GM06990 (cell line): ENCODE measurements around the gene DLG2.

ENCODE experiments used
- DNase-seq: peaks from one replicate; pipeline ENCODE4 v3.0.0-alpha.2; 2011; ENCODE audit not compliant: insufficient read length; ENCODE audit errors: extremely low read depth
- H3K27me3 ChIP-seq: replicated peaks from 2 replicates; pipeline ENCODE4 v1.6.0; 2011; ENCODE audit warnings: low read length; ENCODE audit not compliant: control insufficient read depth, insufficient read depth
- H3K36me3 ChIP-seq: 2 replicates; pipeline ENCODE4 v1.5.1; 2011; ENCODE audit warnings: low read length; ENCODE audit not compliant: control insufficient read depth, insufficient read depth
- H3K4me3 ChIP-seq: replicated peaks from 2 replicates; pipeline ENCODE4 v1.5.1; 2011; ENCODE audit warnings: low read depth, mild to moderate bottlenecking, control low read depth, low read length
- TF ChIP-seq, protein P1 (sequence below): IDR thresholded peaks from 2 replicates; pipeline ENCODE4 v1.5.1; 2011; ENCODE audit warnings: low read length, control low read depth, mild to moderate bottlenecking, inconsistent platforms; ENCODE audit not compliant: insufficient read depth, poor library complexity, severe bottlenecking

DLG2 gene

DNA sequence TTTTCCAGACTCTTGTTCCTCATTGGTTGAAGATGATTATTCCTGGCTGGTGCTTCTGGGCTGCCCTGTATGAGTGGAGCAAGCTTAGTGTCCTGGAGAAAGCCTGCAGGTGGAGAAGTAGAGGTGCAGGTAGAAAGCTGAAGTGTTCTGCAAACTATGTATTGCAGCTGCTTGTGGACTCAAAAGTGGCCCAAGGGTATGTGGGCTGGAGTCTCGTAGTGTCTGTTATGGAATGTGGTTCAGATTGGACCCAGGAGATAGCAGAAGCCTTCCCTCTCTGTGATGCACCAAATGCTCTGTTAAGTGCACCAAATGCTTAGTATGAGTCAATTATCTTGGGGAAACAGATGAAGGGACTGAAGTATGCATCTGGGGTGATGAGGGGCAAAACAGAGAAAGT, 2218.2 kb downstream of the DLG2 start:
- DNase-seq: no peak
- no peak overlapping the region for H3K4me3 ChIP-seq
- H3K27me3 ChIP-seq: no peaks in the 10 kb centered on the region
- H3K36me3 ChIP-seq: no peaks in the 10 kb centered on the region
- TF ChIP-seq, protein P1, sequence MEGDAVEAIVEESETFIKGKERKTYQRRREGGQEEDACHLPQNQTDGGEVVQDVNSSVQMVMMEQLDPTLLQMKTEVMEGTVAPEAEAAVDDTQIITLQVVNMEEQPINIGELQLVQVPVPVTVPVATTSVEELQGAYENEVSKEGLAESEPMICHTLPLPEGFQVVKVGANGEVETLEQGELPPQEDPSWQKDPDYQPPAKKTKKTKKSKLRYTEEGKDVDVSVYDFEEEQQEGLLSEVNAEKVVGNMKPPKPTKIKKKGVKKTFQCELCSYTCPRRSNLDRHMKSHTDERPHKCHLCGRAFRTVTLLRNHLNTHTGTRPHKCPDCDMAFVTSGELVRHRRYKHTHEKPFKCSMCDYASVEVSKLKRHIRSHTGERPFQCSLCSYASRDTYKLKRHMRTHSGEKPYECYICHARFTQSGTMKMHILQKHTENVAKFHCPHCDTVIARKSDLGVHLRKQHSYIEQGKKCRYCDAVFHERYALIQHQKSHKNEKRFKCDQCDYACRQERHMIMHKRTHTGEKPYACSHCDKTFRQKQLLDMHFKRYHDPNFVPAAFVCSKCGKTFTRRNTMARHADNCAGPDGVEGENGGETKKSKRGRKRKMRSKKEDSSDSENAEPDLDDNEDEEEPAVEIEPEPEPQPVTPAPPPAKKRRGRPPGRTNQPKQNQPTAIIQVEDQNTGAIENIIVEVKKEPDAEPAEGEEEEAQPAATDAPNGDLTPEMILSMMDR: no peak
